Fibroblast of the aortic adventitia (primary cell): Measurements from ENCODE around the gene VDR. TPM values are rescaled to one million over a fixed set of nuclear protein-coding genes. Genes with fewer than 3 reads are reported as not detected.

Experiments
- DNase-seq: peaks from one replicate; pipeline ENCODE4 v3.0.0-alpha.2; 2010; ENCODE audit warnings: low read depth
- H3K4me3 ChIP-seq: 2 replicates; pipeline ENCODE4 v1.5.1; 2011; ENCODE audit warnings: low read depth, mild to moderate bottlenecking, control low read depth, low read length, moderate library complexity
- CTCF ChIP-seq: IDR thresholded peaks from 2 replicates; pipeline ENCODE4 v1.5.1; 2011; ENCODE audit warnings: mild to moderate bottlenecking, low read length, control low read depth, inconsistent platforms; ENCODE audit not compliant: insufficient read depth
- total RNA-seq: library from RNA; depleted of rRNA; stranded (reverse); fragments of >200 nt; gene quantifications from 2 replicates; pipeline ENCODE4 v1.2.3, GENCODE V29; 2012; ENCODE audit warnings: low replicate concordance

Gene VDR
- total RNA-seq, 1 donor: 12.5 TPM

- H3K4me3 ChIP-seq: no peak overlapping the region
- TF ChIP-seq CTCF: no peak
- no peak for DNase-seq
Observed at GRCh38 chr12:47833591-47834012, 71.2 kb downstream of the VDR start.

GRCh38 chr12:47832263-47832933 lies 72.4 kb downstream of the VDR start:
- H3K4me3 ChIP-seq: no peak overlapping the region
- no peak for TF ChIP-seq CTCF
- no peak for DNase-seq

- no peak for TF ChIP-seq CTCF
- no peak for DNase-seq
- H3K4me3 ChIP-seq: no peak overlapping the region
Observed at GRCh38 chr12:47829584-47829983, 75.2 kb downstream of the VDR start.

GRCh38 chr12:47828976-47829482 lies 75.8 kb downstream of the VDR start:
- DNase-seq: peak; percentile 73
- H3K4me3 ChIP-seq: no peak overlapping the region
- TF ChIP-seq CTCF: no peak

GRCh38 chr12:47828008-47828975 lies 76.5 kb downstream of the VDR start:
- no peak for TF ChIP-seq CTCF
- H3K4me3 ChIP-seq: no peak overlapping the region
- no peak for DNase-seq

- peak; percentile 62 for DNase-seq
- no peak overlapping the region for H3K4me3 ChIP-seq
- TF ChIP-seq CTCF: no peak
Observed at GRCh38 chr12:47825173-47825639, 79.6 kb downstream of the VDR start.
